ENCODE results near the gene ADK. TPM values are rescaled to one million over a fixed set of nuclear protein-coding genes. Genes with fewer than 3 reads are reported as not detected.
"Not testable (repeated sequence)": the region's sequence is repeated elsewhere in the genome, so short reads cannot be mapped to it uniquely, and the experiment has no call there.

The ADK gene
- total RNA-seq, 4 donors from 2014 or later, result 15.9 to 28.8 (median 23.3) TPM

DNA sequence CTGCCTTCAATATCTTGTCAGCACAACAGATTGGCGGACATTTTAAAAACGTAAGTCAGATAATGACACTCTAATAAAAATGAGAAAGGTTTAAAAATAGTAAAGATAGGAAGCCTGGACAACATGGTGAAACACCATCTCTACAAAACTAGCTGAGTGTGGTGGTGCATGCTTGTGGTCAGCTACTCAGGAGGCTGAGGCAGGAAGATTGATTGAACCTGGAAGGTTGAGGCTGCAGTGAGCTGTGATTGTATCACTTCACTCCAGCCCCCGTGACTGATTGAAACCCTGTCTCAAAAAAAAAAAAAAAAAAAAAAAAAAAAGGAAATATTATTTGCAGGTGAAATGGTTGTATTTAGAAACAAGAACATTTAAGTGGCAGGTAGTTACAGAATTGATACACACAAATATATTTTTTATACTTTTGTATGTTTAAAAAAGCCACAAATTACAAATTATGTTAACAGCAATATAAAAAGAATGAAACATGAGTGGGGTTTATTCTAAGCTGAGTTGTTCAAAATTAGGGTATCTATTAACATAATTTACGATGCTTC is 141.9 kb downstream of the ADK start:
- Histone ChIP-seq H3K27ac (no peak overlapping the region), H3K36me3 (no peaks in the 10 kb centered on the region), H3K9me3 (no peaks in the 10 kb centered on the region), H3K4me1 (peaks cover 21 to 34% of the 10 kb centered on the region in 2 donors), H3K27me3 (no peaks in the 10 kb centered on the region), H3K4me3 (no peak overlapping the region)
- in situ Hi-C loops (cut with MboI; ENCODE audit: low sequenced_read_pairs in 4 of 4), result no loop called here
- TF ChIP-seq POLR2A (IDR thresholded peaks at IDR 0.05) (no peak), CTCF (IDR thresholded peaks at IDR 0.05 in 4 of 5, conservative IDR thresholded peaks at IDR 0.05 in 1 of 5) (no peak)
- ATAC-seq, result no peak
- no peak for DNase-seq
- intact Hi-C loops (cut with DNase I; ENCODE audit: low total_unique reads), result no loop called here

GRCh38 chr10:74293686-74294371 is 142.8 kb downstream of the ADK start:
- no peaks in the 10 kb centered on the region for H3K9me3 ChIP-seq
- ATAC-seq, result no peak
- H3K4me1 ChIP-seq, result peaks cover 22 to 34% of the 10 kb centered on the region in 2 donors
- no peaks in the 10 kb centered on the region for H3K27me3 ChIP-seq
- H3K4me3 ChIP-seq, result no peak overlapping the region
- intact Hi-C loops (cut with DNase I; ENCODE audit: low total_unique reads), result no loop called here
- in situ Hi-C loops (cut with MboI; ENCODE audit: low sequenced_read_pairs in 4 of 4), result no loop called here
- TF ChIP-seq POLR2A (IDR thresholded peaks at IDR 0.05) (no peak), CTCF (IDR thresholded peaks at IDR 0.05 in 4 of 5, conservative IDR thresholded peaks at IDR 0.05 in 1 of 5) (no peak)
- no peak for DNase-seq
- no peak overlapping the region for H3K27ac ChIP-seq
- H3K36me3 ChIP-seq, result no peaks in the 10 kb centered on the region

DNA sequence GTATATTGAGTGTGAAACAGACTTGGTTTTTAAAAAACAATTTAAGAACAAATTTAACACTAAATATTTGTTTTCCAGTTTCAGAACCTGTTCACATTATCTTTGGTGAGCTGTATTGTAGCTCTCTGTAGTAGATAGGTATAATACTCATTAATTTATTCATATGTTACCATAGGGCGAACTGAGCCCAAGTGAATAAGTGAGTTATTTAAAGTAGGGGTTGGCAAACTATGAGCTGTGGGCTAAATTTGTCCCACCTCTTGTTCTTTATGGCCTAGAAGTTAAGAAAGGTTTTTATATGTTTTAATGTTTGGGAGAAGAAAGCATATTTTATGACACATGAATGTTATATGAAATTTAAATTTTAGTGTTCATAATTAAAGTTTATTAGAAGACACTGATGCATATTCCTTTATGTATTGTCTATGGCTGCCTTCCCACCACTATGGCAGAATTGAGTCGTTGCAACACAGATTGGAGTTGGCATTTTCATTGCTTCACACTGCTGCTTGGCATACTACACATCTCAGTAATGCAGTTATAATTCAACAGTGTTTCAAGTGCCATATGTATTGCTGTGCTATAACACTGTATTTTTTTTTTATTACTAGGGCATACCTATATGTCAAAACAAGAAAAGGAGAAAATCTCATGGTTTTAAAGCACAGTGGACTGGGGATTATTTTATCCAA is 146.5 kb downstream of the ADK start:
- no peak overlapping the region for H3K27ac ChIP-seq
- H3K27me3 ChIP-seq, result no peaks in the 10 kb centered on the region
- intact Hi-C loops (cut with DNase I; ENCODE audit: low total_unique reads) (no loop called here), in situ Hi-C loops (cut with MboI; ENCODE audit: low sequenced_read_pairs in 4 of 4) (no loop called here)
- ATAC-seq (peak in 1 of 2 donors; percentile 78), DNase-seq (no peak)
- TF ChIP-seq POLR2A (IDR thresholded peaks at IDR 0.05), result no peak
- TF ChIP-seq CTCF (IDR thresholded peaks at IDR 0.05 in 4 of 5, conservative IDR thresholded peaks at IDR 0.05 in 1 of 5), result no peak
- peaks cover 15 to 18% of the 10 kb centered on the region in 2 donors for H3K4me1 ChIP-seq
- H3K36me3 ChIP-seq, result no peaks in the 10 kb centered on the region
- H3K9me3 ChIP-seq, result no peaks in the 10 kb centered on the region
- no peak overlapping the region for H3K4me3 ChIP-seq

DNA sequence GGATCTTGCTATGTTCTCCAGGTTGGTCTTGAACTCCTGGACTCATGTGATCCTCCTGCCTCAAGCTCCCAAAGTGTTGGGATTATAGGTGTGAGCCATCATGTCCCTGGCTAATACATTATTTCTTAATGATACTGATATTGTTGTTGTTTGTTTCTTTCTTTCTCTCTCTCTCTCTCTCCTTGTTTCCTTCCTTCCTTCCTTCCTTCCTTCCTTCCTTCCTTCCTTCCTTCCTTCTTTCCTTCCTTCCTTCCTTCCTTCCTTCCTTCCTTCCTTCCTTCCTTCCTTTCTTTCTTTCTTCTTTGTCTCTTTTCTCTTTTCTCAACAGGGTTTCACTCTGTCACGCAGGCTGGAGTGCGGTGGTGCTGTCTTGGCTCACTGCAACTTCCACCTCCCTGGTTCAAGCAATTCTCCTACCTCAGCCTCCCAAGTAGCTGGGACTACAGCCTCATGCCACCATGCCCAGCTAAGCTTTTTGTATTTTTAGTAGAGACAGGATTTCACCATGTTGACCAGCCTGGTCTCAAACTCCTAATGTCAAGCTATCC is 149.1 kb downstream of the ADK start:
- H3K9me3 ChIP-seq; H3K4me1 ChIP-seq; intact Hi-C loops (cut with DNase I; ENCODE audit: low total_unique reads); DNase-seq; H3K4me3 ChIP-seq; H3K36me3 ChIP-seq; H3K27ac ChIP-seq; H3K27me3 ChIP-seq; in situ Hi-C loops (cut with MboI; ENCODE audit: low sequenced_read_pairs in 4 of 4); ATAC-seq: not testable (repeated sequence)

DNA sequence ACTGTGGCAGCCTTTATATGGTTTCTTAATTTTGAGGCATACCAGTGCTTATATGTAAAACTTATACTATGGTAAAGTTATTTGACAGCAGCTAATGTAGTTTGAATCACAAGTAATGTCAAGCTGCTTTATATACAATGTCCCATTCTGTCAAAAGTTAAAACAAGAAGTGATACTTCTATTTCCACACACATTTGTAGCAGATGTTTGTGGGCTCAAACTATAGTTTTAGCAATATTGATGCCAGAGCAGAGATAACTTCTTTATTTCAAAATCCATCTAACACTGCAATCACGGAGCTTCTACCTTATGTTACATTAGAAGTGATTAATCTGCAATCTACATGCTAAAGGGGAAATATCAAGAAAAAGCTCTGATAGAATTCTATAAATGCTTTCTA is 149.6 kb downstream of the ADK start:
- Histone ChIP-seq H3K36me3 (no peaks in the 10 kb centered on the region), H3K4me1 (peaks cover 7 to 9% of the 10 kb centered on the region in 2 donors), H3K4me3 (no peak overlapping the region), H3K27ac (no peak overlapping the region), H3K9me3 (no peaks in the 10 kb centered on the region), H3K27me3 (no peaks in the 10 kb centered on the region)
- ATAC-seq (no peak), DNase-seq (no peak)
- intact Hi-C loops (cut with DNase I; ENCODE audit: low total_unique reads), result no loop called here
- TF ChIP-seq CTCF (IDR thresholded peaks at IDR 0.05 in 4 of 5, conservative IDR thresholded peaks at IDR 0.05 in 1 of 5) (no peak), POLR2A (IDR thresholded peaks at IDR 0.05) (no peak)
- in situ Hi-C loops (cut with MboI; ENCODE audit: low sequenced_read_pairs in 4 of 4), result no loop called here
